Measurements from ENCODE around the gene IQCM.

Gene IQCM

DNA sequence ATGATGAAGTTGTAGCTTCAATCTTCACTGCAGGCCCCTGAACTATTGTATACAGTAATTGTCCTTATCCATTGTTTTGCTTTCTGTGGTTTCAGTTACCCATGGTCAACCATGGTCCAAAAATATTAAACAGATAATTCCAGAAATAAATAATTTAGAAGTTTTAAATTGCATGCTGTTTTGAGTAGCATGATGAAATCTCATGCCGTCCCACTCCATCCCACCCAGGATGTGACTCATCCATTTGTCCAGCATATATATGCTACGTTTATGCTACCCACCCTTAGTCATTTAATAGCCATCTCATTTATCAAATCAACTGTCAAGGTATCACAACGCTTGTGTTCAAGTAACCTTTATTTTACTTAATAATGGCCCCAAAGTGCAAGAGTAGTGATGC, 34.5 kb downstream of the IQCM start:
- no peak for DNase-seq (ENCODE audit: low read depth in 3 of 3, low spot score in 1 of 3)

GRCh38 chr4:149768477-149768876, 47.2 kb downstream of the IQCM start:
- no peak for DNase-seq (ENCODE audit: low read depth in 3 of 3, low spot score in 1 of 3)

GRCh38 chr4:149766135-149766534, 49.5 kb downstream of the IQCM start:
- DNase-seq (ENCODE audit: low read depth in 3 of 3, low spot score in 1 of 3), result no peak

GRCh38 chr4:149765630-149766029, 50.0 kb downstream of the IQCM start:
- DNase-seq (ENCODE audit: low read depth in 3 of 3, low spot score in 1 of 3), result no peak

GRCh38 chr4:149755969-149756368, 59.7 kb downstream of the IQCM start:
- no peak for DNase-seq (ENCODE audit: low read depth in 3 of 3, low spot score in 1 of 3)

GRCh38 chr4:149754526-149754925, 61.1 kb downstream of the IQCM start:
- DNase-seq (ENCODE audit: low read depth in 3 of 3, low spot score in 1 of 3), result no peak

DNA sequence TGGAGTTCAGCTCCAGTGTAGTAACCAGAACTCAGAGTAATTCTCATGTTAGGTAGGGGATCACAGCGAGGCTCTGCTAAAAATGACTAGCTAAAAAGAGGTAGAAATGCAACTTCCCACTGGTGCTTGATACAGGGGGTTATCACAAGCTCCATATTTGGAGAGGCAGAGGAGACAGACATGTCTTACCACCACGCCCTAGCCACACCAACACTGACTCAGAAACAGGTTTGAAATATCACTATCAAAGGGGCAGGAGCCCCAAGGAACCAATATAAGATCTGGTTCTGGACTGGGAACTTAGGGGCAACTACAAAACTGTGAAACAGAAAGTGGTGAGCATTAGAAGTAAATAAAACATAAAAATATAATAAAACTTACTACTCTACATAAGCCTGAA, 62.9 kb downstream of the IQCM start:
- DNase-seq (ENCODE audit: low read depth in 3 of 3, low spot score in 1 of 3), result no peak

DNA sequence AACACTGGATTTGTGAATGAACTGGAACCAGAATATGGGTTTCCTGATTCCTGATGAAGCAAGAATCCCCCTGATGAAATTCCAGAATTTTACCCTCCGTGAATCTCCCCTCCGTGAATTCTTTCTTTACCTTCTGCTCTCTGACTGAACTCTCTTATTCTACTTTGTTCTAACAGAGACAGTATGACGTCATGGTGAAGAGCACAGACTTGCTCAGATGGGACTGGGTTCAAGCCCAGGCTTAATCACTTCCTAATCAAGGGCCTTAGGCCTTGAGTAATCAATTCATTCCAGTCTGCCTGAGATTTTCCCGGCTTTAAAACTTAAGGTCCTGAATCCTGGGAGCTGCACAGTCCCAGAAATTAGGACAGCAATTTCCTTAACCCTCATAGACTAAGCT, 64.5 kb downstream of the IQCM start:
- no peak for DNase-seq (ENCODE audit: low read depth in 3 of 3, low spot score in 1 of 3)

- no peak for DNase-seq (ENCODE audit: low read depth in 3 of 3, low spot score in 1 of 3)
Observed at GRCh38 chr4:149749784-149750183, 65.9 kb downstream of the IQCM start.

DNA sequence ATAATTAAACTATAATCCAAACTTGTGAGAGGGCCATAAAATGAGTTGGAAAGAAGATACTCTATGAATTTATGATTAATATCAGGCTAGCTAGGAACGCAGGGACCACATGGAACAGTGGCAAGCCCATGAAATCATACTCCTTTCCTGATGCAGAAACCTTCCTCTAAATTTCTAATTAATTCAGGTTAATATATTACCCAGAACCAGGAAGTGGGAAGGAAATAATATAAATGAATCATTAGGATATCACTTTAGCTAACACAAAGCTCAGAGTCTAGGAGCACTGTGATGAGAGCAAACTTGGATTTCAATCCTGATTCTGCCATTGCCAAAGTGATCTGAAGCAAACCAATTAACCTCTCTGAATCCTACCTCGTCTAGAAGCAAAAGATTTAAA, 68.0 kb downstream of the IQCM start:
- DNase-seq (ENCODE audit: low read depth in 3 of 3, low spot score in 1 of 3), result no peak

- DNase-seq (ENCODE audit: low read depth in 3 of 3, low spot score in 1 of 3), result no peak
Observed at GRCh38 chr4:149746276-149746675, 69.4 kb downstream of the IQCM start.

DNA sequence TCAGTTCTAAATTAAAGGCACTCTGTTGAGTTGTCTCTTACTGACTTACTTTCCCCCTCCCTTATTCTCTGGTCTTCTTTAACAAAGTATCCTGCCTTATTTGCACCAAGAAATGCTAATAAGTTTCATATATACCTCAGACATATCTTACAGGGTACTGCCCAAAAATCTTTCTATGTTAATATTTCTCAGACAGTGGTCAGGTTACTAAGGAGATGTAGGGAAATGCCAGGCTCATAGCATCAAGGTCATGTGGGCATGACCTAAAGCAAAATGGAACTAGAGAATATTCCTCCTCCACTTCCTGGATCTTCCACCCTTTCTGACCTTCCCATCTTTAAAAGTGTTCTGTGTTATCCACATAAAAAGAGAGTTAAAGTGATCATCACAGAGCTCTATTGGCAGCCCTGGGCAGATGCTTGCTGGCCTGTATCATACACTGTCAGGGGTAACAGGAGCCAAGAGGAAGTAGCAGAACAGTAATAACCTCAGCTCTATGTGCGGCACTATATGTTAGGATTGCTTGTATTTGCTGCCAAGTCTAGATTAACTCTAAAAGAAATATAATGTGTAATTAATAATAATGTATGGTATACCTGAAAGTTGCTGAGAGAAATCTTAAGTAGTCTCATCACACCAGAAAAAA, 74.3 kb downstream of the IQCM start:
- no peak for DNase-seq (ENCODE audit: low read depth in 3 of 3, low spot score in 1 of 3)

DNA sequence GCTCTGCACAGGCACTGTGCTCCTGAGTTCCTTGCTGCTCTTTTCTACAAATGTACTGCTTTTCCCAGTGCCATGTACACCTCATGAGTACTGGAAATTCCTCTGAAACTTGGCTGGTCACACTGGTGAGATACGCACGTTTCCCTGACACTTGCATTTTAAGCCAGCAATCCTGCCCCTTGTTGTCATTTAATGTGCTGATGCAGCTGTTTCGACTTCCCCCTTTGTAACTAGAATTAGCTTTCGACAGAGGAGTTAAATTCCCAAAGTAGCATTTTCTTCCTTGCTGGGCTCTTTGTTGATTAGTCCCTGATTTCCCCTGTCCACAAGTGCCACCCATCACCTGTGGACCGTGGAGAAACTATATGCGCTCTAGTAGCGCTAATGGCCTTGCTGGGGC, 77.5 kb downstream of the IQCM start:
- DNase-seq (ENCODE audit: low read depth in 3 of 3, low spot score in 1 of 3), result no peak

DNA sequence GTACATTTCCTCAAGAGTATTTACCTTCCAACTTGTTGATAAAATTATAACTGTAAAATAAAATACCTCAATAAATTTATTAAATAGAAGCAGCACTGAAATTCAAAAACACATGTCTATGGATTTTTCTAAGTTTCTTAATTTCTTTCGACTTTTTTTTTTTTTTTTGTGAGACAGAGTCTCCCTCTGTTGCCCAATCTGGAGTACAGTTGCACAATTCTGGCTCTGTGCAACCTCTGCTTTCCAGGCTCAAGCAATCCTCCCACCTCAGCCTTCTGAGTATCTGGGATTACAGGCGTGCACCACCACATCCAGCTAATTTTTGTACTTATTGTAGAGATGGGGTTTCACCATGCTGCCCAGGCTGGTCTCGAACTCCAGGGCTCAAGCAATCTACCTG, 79.8 kb downstream of the IQCM start:
- no peak for DNase-seq (ENCODE audit: low read depth in 3 of 3, low spot score in 1 of 3)

DNA sequence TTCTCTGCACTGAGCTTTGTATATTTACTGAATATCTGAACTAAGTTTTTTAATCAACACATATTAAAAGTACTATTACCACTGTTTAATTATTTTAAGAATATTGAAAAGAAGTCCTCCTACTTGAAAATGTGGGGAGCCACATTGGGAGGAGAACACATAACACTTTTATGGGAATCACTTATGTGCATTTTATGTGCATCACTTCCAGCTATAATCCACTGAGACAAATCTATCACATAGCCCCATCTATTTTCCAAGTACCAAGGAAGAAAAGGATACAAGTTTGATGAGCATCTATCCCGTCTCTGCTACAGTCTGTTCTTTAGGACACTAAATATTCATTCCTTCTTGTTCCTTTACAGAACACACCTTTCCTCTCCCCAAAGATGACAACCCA, 87.2 kb downstream of the IQCM start:
- DNase-seq (ENCODE audit: low read depth in 3 of 3, low spot score in 1 of 3), result no peak

DNA sequence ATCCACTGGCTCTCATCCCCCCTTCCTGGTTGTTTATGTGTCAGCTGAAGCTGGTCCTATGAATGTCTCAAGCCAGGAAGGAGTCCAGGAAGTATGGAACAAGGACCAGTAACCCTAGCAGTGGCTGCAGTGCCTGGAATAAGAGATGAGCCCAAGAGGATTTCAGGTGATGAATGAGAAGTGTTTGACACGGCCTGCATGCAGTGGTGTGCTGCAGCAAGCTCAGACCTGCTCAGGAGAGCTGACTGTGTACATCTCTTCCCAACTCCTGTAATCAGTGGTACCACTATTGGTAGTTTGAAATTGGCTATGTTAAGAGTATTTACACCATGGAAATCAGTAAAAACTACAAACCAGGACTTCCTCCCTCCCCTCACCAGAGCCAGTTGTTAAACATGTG, 88.0 kb downstream of the IQCM start:
- DNase-seq (ENCODE audit: low read depth in 3 of 3, low spot score in 1 of 3), result no peak

- no peak for DNase-seq (ENCODE audit: low read depth in 3 of 3, low spot score in 1 of 3)
Observed at GRCh38 chr4:149723065-149723464, 92.6 kb downstream of the IQCM start.

DNA sequence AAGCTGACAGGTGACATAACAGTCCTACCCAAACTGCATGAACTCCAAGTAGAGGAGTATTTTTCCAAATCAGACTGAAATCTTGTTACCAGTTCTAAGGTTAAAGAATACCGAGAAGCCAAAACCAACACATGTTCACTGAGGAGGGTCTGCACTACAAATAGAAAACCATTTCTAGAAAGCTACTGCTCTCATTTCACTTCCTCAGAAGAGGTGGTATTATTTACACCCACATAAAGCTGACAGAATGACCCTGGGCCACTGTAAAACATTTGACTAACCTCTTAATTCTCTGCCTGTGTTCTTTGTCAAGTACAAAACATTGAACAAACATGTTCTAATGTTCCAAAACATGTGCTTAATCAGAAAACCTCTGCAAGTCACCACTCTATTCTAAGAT, 95.8 kb downstream of the IQCM start:
- no peak for DNase-seq (ENCODE audit: low read depth in 3 of 3, low spot score in 1 of 3)

DNA sequence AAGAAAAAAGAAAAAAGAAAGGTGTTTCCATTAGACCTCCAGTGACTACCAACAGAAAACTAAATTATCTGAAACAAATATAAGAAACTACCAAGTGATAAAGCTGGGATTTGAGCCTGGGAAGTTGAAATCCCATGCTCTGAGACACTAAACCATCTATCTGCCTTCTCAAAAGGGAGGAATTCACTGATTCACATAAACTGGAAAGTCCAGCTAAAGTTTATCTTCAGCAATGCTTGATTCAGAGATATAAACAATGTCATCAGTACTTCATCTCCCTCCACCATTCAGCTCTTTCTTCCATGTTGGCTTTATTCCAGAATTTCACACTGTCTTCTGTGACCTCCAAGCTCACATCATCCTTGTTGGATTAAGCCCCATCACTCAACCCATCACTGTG, 96.3 kb downstream of the IQCM start:
- DNase-seq (ENCODE audit: low read depth in 3 of 3, low spot score in 1 of 3), result no peak

DNA sequence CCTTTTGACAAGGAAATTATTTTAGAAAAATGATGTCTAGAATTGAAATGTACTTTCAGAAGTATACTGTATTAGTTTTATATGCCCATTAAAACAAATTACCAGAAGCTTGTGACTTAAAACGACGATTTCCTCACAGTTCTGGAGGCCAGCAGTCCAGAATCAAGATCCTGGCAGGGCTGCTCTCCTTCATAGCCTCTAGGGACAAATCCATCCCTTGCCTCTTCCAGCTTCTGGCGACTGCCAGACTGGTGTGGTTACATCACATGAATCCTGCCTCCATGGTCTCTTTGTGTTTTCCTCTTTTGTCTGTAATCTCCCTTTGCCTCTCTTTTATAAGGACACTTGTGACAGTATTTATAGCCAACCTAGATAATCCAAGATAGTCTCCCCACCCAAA, 97.1 kb downstream of the IQCM start:
- DNase-seq (ENCODE audit: low read depth in 3 of 3, low spot score in 1 of 3), result no peak

GRCh38 chr4:149716728-149717127, 98.9 kb downstream of the IQCM start:
- no peak for DNase-seq (ENCODE audit: low read depth in 3 of 3, low spot score in 1 of 3)

- no peak for DNase-seq (ENCODE audit: low read depth in 3 of 3, low spot score in 1 of 3)
Observed at GRCh38 chr4:149715822-149716585, 99.6 kb downstream of the IQCM start.

DNA sequence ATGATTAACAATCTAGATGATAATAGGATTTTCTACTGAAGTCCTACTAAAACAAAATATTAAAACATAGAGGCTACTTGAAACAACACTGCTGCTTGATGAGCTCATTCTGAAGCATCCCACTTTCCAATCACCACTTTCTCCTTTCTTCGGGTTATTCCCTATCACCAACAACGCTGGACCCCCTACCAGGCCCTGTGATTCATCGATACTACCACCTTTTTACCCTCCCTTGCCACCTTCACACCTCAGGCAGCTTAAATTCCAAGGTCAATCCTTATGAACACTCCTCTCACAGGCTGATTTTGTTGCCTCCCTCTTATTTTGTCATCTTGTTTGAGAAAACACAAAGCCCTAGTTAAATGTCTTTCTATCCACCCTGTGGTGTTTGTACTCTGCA, 102.6 kb downstream of the IQCM start:
- no peak for DNase-seq (ENCODE audit: low read depth in 3 of 3, low spot score in 1 of 3)

Data from stimulated activated CD4-positive, alpha-beta T cell treated with anti-CD3 and anti-CD28 coated beads, TNF-alpha, amount 100 ng/mL, for 1 hour (primary cell).